Measurements from ENCODE around the gene ZNF778.
"Not testable (repeated sequence)": the region's sequence is repeated elsewhere in the genome, so short reads cannot be mapped to it uniquely, and the experiment has no call there.

ZNF778 gene

GRCh38 chr16:89179148-89179484 lies 38.4 kb upstream of the ZNF778 start:
- DNase-seq (ENCODE audit: insufficient read length, low spot score) (no peak), FAIRE-seq (no peak)
- no peak for TF ChIP-seq PAX5 (IDR thresholded peaks at IDR 0.05; ENCODE audit: insufficient read depth, low read length, severe bottlenecking)
- TF ChIP-seq SPI1 (IDR thresholded peaks at IDR 0.05; ENCODE audit: low read depth, low read length) = no peak
- TF ChIP-seq POLR2A (IDR thresholded peaks at IDR 0.05; ENCODE audit: low read depth, low read length) = no peak
- no peak for TF ChIP-seq POLR2AphosphoS5 (IDR thresholded peaks at IDR 0.05; ENCODE audit: low read depth, low read length)
- no peak for TF ChIP-seq POU2F2 (IDR thresholded peaks at IDR 0.05; ENCODE audit: low read depth, low read length)
- TF ChIP-seq TAF1 (IDR thresholded peaks at IDR 0.05; ENCODE audit: low read depth, low read length) = no peak

GRCh38 chr16:89179656-89180315 lies 37.7 kb upstream of the ZNF778 start:
- DNase-seq (ENCODE audit: insufficient read length, low spot score) (no peak), FAIRE-seq (no peak)
- TF ChIP-seq TAF1 (IDR thresholded peaks at IDR 0.05; ENCODE audit: low read depth, low read length) (no peak), SPI1 (IDR thresholded peaks at IDR 0.05; ENCODE audit: low read depth, low read length) (no peak)

GRCh38 chr16:89183463-89183862 lies 34.0 kb upstream of the ZNF778 start:
- no peak for TF ChIP-seq PAX5 (IDR thresholded peaks at IDR 0.05; ENCODE audit: insufficient read depth, low read length, severe bottlenecking)
- no peak for TF ChIP-seq POU2F2 (IDR thresholded peaks at IDR 0.05; ENCODE audit: low read depth, low read length)
- TF ChIP-seq POLR2A (IDR thresholded peaks at IDR 0.05; ENCODE audit: low read depth, low read length) = no peak
- no peak for TF ChIP-seq POLR2AphosphoS5 (IDR thresholded peaks at IDR 0.05; ENCODE audit: low read depth, low read length)
- no peak for TF ChIP-seq TAF1 (IDR thresholded peaks at IDR 0.05; ENCODE audit: low read depth, low read length)
- no peak for TF ChIP-seq SPI1 (IDR thresholded peaks at IDR 0.05; ENCODE audit: low read depth, low read length)
- DNase-seq (ENCODE audit: insufficient read length, low spot score) (no peak), FAIRE-seq (no peak)

- TF ChIP-seq POLR2A (IDR thresholded peaks at IDR 0.05; ENCODE audit: low read depth, low read length) (no peak), POU2F2 (IDR thresholded peaks at IDR 0.05; ENCODE audit: low read depth, low read length) (no peak), POLR2AphosphoS5 (IDR thresholded peaks at IDR 0.05; ENCODE audit: low read depth, low read length) (no peak), TAF1 (IDR thresholded peaks at IDR 0.05; ENCODE audit: low read depth, low read length) (no peak), SPI1 (IDR thresholded peaks at IDR 0.05; ENCODE audit: low read depth, low read length) (no peak), PAX5 (IDR thresholded peaks at IDR 0.05; ENCODE audit: insufficient read depth, low read length, severe bottlenecking) (no peak)
- FAIRE-seq (no peak), DNase-seq (ENCODE audit: insufficient read length, low spot score) (no peak)
These were observed 33.4 kb upstream of the ZNF778 start for GRCh38 chr16:89183975-89184676.

- DNase-seq (ENCODE audit: insufficient read length, low spot score) (no peak), FAIRE-seq (no peak)
- no peak for TF ChIP-seq POU2F2 (IDR thresholded peaks at IDR 0.05; ENCODE audit: low read depth, low read length)
- no peak for TF ChIP-seq SPI1 (IDR thresholded peaks at IDR 0.05; ENCODE audit: low read depth, low read length)
- no peak for TF ChIP-seq TAF1 (IDR thresholded peaks at IDR 0.05; ENCODE audit: low read depth, low read length)
- no peak for TF ChIP-seq PAX5 (IDR thresholded peaks at IDR 0.05; ENCODE audit: insufficient read depth, low read length, severe bottlenecking)
- no peak for TF ChIP-seq POLR2A (IDR thresholded peaks at IDR 0.05; ENCODE audit: low read depth, low read length)
- no peak for TF ChIP-seq POLR2AphosphoS5 (IDR thresholded peaks at IDR 0.05; ENCODE audit: low read depth, low read length)
These were observed 32.9 kb upstream of the ZNF778 start for GRCh38 chr16:89184677-89184932.

GRCh38 chr16:89184933-89185794 lies 32.3 kb upstream of the ZNF778 start:
- no peak for FAIRE-seq
- no peak for DNase-seq (ENCODE audit: insufficient read length, low spot score)
- no peak for TF ChIP-seq SPI1 (IDR thresholded peaks at IDR 0.05; ENCODE audit: low read depth, low read length)
- no peak for TF ChIP-seq POU2F2 (IDR thresholded peaks at IDR 0.05; ENCODE audit: low read depth, low read length)
- TF ChIP-seq POLR2A (IDR thresholded peaks at IDR 0.05; ENCODE audit: low read depth, low read length) = no peak
- TF ChIP-seq TAF1 (IDR thresholded peaks at IDR 0.05; ENCODE audit: low read depth, low read length) = no peak
- TF ChIP-seq PAX5 (IDR thresholded peaks at IDR 0.05; ENCODE audit: insufficient read depth, low read length, severe bottlenecking) = no peak
- TF ChIP-seq POLR2AphosphoS5 (IDR thresholded peaks at IDR 0.05; ENCODE audit: low read depth, low read length) = no peak

DNA sequence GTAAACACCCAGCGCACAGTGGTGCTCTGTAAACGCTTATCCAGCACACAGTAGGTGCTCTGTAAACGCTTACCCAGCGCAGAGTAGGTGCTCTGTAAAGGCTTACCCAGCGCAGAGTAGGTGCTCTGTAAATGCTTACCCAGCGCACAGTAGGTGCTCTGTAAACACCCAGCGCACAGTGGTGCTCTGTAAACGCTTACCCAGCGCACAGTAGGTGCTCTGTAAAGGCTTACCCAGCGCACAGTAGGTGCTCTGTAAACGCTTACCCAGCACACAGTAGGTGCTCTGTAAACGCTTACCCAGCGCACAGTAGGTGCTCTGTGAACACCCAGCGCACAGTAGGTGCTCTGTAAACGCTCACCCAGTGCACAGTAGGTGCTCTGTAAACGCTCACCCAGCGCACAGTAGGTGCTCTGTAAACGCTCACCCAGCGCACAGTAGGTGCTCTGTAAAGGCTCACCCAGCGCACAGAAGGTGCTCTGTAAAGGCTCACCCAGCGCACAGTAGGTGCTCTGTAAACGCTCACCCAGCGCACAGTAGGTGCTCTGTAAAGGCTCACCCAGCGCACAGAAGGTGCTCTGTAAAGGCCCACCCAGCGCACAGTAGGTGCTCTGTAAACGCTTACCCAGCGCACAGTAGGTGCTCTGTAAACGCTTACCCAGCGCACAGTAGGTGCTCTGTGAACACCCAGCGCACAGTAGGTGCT lies 31.5 kb upstream of the ZNF778 start:
- FAIRE-seq; DNase-seq (ENCODE audit: insufficient read length, low spot score): not testable (repeated sequence)

- FAIRE-seq; DNase-seq (ENCODE audit: insufficient read length, low spot score): not testable (repeated sequence)
These were observed 30.9 kb upstream of the ZNF778 start for GRCh38 chr16:89186593-89187031.

GRCh38 chr16:89187032-89187769 lies 30.3 kb upstream of the ZNF778 start:
- no peak for TF ChIP-seq POLR2A (IDR thresholded peaks at IDR 0.05; ENCODE audit: low read depth, low read length)
- no peak for DNase-seq (ENCODE audit: insufficient read length, low spot score)
- no peak for FAIRE-seq
